Eye (tissue), 1 donor: ENCODE results near the gene TUSC2.
"Not testable (repeated sequence)": the region's sequence is repeated elsewhere in the genome, so short reads cannot be mapped to it uniquely, and the experiment has no call there.

Experiments
- DNase-seq: peaks from one replicate; pipeline ENCODE4 v3.0.0-alpha.2; 2015

Gene TUSC2

DNA sequence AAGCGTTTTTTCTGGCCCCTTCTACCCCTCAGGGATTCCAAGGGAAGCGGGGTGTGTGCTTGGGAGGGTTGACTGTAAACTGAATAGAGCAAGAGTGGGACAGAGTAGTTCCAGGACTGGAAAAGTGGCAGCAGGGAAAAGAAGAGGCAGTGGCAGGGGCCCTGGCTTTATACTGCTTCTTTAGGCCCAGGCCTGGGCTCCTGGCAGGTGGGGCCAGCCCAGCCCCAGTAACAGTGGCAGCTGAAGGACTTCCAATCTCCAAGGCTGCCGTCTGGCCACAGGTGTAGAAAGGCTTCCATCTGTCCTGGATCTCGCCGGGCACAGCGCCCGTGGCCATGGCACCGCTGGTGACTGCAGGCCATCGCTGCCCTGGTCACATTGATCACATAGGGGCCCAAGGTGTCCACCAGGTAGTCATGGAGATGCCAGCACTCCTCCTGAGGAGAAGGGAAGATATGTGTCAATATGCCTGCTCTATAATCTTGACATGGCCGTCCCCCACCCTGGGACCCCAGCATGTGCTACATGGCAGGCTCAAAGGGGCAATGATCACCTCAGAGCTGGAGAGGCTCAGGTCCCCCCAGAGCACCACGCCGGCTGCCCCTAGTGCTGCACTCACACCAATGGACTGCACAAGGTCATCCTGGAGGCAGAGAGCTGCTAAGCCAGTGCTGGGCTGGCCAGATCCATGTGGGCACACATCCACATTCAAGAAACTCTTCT, 34.8 kb downstream of the TUSC2 start:
- no peak for DNase-seq

DNA sequence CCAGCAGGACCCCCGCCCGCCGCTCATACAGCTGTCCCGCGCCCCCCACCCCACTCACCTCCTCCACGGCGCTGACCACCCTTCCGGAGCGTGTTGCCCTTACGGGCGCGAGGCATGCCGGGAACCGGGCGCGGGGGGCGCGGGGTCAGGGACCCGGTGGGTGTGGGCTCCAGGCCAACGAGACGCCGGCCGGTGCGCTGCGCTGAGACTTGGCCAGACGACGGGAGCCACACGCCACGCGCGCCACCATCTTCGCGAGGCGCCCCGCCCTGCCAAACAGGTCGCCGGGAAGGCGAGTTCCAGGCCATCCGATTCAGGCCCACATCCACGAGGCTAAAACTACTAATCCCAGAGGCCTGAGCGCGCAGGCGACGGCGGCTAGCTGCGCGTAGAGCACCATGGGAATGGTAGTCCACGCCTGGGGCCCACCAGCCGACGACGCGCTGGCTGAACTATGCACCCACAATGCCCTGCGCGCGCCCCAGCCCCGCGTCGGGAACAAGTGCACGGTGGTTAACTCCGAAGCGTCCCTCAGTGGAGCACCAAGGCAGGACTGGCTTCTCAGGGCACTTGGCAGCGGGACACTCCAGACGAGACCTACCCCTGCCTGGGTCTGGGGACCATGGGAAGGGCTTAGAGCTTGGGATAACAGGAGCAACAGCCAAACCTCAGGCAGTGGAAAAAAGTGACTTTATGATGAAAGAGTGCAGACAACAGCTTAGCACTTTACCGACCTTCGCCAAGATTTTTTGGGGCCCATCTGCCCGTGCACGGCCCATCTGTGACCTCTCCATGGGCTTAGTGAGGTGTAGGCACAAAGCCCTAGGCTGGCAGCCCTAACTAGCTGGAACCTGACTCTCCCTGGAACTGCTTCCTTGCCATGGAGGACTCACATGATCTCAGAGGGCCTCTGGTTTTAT, 35.6 kb downstream of the TUSC2 start, which contains the start of gene IFRD2:
Gene IFRD2 (minus strand): TSS at position 271 of the 920 bp plus-strand sequence. CDS start 155 bp downstream, at position 116.
- DNase-seq, result peak; percentile 99

DNA sequence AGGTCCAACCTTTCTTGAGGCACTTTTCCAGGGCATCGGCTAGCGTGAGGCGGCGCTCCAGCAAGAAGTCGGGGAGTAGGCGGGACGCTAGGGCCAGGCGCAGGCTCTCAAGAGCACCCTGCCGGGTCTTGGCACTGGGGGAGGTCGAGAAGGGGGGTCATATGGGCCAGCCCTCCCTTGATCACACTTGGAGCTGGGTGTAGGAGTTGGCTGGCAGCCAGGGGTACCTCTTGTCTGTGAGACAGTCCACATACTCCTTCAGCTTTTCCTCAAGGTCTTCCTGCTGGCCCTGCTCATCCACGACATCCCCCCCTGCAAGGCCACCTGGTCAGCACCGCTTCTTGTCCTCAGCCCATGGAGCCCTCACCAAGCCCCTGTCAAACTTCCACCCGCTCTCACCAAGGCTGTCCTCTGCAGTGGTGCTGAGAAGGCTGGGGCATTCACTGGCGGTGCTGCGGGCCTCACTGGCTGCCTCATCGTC, 37.8 kb downstream of the TUSC2 start:
- DNase-seq, result no peak

DNA sequence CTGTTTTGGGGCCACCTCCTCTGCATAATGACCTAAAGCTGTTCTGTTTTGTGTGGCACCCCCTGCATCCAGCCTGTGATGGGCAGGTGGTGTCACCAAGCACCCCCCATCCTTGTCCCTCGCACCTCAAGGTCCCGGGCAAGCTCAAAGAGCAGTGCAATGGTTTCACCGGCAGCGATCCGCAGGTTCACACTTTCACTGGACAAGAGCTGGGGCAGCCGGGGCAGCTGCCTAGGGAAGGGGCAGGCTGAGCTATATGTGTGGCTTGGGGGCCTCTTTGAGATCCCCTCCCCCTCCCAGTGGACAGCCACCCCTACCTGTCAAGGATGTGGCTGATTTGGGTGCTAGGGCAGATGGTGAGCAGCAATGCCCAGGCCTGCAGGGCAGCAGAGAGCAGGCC, 38.9 kb downstream of the TUSC2 start:
- DNase-seq, result no peak

DNA sequence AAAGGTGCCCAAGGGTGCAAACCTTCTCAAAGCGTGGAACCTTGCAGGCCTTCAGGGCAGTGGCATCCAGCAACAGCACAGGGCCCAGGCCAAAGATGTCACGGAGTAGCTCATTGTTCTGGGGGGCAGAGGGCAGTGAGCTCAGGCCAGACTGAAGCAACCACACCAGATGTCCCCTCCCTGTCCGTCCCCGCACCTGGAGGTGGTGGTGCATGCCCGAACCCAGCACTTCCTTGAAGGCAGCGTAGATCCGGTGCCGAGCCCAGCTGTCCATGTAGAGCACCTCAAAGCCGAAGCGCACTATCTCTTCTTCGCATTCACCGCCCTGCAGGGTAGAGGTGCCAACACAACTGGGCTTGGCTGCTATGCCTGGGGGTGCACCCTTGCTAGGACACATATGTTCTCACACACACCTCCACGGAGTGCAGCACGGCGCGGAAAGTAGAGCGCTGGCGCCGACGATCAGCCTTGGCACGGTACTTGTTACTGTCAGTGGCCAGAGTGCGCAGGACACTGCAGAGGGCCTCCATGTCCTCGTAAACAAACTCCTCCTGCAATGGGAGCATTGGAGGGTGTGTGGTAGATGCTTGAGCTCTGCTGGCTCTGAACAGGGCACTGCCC, 39.5 kb downstream of the TUSC2 start:
- no peak for DNase-seq

- DNase-seq, result no peak
Observed at GRCh38 chr3:50287262-50287661, 40.8 kb downstream of the TUSC2 start.

DNA sequence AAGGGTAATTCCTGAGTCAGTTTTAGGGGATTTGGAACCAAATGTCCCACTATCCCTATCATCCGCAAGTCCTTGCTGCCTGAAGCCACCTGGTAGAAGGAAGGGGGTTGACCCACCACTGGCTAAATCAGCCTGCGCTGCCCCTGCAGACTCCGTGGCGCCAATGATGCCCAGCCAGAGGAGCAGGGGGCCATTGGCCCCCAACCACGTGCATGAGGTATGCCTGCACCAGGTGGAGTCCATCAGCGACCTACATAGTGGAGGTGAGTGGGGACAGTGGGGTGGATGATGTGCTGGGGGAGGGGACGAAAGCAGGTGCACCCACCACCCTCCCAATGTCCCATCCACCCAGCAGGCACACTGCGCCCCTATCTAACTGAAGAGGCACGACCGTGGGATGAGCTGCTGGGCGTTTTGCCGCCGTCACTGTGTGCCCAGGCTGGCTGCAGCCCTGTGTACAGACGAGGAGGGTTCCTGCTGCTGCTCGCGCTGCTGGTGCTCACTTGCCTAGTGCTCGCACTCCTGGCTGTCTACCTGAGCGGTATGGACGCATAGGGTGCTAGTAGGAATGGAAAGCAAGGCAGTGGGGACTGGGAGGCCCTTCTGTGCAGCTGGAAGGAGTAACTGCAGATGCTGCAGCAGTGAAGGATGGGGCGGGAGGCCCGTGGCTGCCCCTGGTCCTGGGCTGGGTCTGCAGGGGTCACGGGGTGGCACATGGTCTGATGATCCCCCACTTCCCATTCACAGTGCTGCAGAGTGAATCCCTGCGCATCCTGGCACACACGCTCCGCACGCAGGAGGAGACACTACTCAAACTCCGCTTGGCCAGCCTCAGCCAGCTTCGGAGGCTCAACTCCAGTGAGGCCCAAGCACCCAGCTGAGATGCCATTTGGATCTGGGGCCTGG, 41.4 kb downstream of the TUSC2 start:
- DNase-seq, result no peak

DNA sequence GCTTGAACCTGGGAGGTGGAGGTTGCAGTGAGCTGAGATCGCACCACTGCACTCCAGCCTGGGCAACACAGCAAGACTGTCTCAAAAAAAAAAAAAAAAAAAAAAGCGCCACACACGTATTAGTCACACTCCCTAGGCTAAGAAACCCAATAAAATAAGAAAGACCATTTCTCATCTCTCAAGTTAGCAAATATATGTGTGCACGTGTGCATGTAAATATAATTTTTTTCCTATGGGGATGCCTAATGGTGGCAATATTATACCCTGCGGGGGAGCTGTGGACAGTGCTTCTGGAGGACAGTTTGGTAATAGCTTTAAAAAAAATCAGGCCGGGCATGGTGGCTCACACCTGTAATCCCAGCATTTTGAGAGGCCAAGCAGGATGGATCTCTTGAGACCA, 43.9 kb downstream of the TUSC2 start:
- DNase-seq, result not testable (repeated sequence)

- DNase-seq, result no peak
Observed at GRCh38 chr3:50279255-50280016, 48.6 kb downstream of the TUSC2 start.

DNA sequence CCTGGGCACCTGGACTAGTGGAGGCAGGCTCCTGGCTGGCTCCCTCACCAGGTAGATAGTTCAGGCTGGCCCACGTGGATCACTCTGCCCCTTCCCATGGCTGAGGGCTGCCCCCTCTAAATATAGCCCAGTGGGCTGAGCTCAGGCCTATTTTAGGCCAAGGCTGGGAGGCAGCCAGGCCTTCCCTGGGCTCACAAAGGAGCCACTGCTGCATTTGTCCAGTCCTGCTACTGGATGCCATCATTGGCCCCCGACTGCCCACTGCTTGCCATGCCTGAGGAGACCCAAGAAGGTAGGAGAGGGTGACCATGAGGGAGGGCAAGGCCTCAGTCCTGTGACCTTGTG, 49.2 kb downstream of the TUSC2 start, which contains the start of gene LSMEM2:
Gene LSMEM2 (plus strand): TSS at position 208 of the 345 bp plus-strand sequence. CDS start 27 bp downstream, at position 235.
- DNase-seq, result no peak

GRCh38 chr3:50278123-50278879, 49.7 kb downstream of the TUSC2 start:
- no peak for DNase-seq

GRCh38 chr3:50276762-50277101, 51.3 kb downstream of the TUSC2 start:
- no peak for DNase-seq

- DNase-seq, result no peak
Observed at GRCh38 chr3:50275996-50276761, 51.8 kb downstream of the TUSC2 start.

DNA sequence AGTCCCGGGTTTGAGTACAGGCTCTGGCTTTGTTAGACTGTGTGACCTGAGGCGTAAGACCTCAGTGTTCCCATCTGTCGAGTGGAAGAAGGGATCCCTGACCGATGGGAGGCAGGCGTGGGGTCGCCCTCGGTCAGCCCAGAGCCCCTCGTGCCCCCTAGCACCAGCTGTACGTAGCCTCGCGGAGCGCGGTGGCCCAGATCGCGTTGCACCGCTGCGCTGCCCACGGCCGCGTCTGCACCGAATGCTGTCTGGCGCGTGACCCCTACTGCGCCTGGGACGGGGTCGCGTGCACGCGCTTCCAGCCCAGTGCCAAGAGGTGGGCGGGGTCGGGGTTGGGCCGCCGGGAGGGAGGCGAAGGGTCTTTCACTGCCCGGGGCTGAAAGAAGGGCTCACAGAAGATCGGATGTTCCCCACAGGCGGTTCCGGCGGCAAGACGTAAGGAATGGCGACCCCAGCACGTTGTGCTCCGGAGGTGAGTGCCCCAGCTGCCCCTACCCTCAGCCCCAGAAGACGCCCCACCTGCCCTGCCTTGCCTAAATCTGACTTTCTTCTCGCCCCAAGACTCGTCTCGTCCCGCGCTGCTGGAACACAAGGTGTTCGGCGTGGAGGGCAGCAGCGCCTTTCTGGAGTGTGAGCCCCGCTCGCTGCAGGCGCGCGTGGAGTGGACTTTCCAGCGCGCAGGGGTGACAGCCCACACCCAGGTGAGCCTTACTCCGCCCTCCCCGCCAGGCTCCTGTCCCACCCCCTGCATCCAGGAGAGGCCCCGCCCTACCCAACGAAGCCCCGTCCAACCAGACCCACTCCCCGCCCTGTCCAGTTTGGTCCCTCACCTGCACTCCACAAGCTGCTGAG, 52.7 kb downstream of the TUSC2 start:
- DNase-seq, result peak; percentile 62
